HG03432 (cell line): ENCODE data around the gene RAD51B.

Experiments
- ATAC-seq: cut with Tn5 transposase; IDR thresholded peaks from one replicate; pipeline ENCODE4 v1.9.1; 2021; ENCODE audit warnings: mild to moderate bottlenecking, moderate library complexity; ENCODE audit not compliant: unreplicated experiment

The RAD51B gene

GRCh38 chr14:68446243-68447040, 626.9 kb downstream of the RAD51B start:
- no peak for ATAC-seq

- no peak for ATAC-seq
Measured at GRCh38 chr14:68447581-68448251, 628.1 kb downstream of the RAD51B start.

GRCh38 chr14:68448252-68448902, 628.8 kb downstream of the RAD51B start:
- no peak for ATAC-seq

GRCh38 chr14:68449561-68450181, 630.1 kb downstream of the RAD51B start:
- no peak for ATAC-seq

- no peak for ATAC-seq
Measured at GRCh38 chr14:68450391-68451120, 631.0 kb downstream of the RAD51B start.

GRCh38 chr14:68451696-68452373, 632.3 kb downstream of the RAD51B start:
- ATAC-seq: no peak

GRCh38 chr14:68458253-68458652, 638.7 kb downstream of the RAD51B start:
- no peak for ATAC-seq

GRCh38 chr14:68458840-68459469, 639.4 kb downstream of the RAD51B start:
- no peak for ATAC-seq

GRCh38 chr14:68459480-68460136, 640.0 kb downstream of the RAD51B start:
- ATAC-seq: no peak

- ATAC-seq: no peak
Measured at GRCh38 chr14:68460541-68460940, 641.0 kb downstream of the RAD51B start.

GRCh38 chr14:68461086-68461485, 641.5 kb downstream of the RAD51B start:
- ATAC-seq: no peak

- ATAC-seq: no peak
Measured at GRCh38 chr14:68462683-68463082, 643.1 kb downstream of the RAD51B start.

GRCh38 chr14:68463299-68463698, 643.7 kb downstream of the RAD51B start:
- ATAC-seq: no peak

GRCh38 chr14:68463705-68464374, 644.3 kb downstream of the RAD51B start:
- ATAC-seq: no peak

- ATAC-seq: no peak
Measured at GRCh38 chr14:68464711-68465110, 645.1 kb downstream of the RAD51B start.

GRCh38 chr14:68466491-68466977, 647.0 kb downstream of the RAD51B start:
- no peak for ATAC-seq

GRCh38 chr14:68467425-68467824, 647.8 kb downstream of the RAD51B start:
- no peak for ATAC-seq

- ATAC-seq: no peak
Measured at GRCh38 chr14:68468437-68469207, 649.0 kb downstream of the RAD51B start.
